Mucosa of gallbladder (tissue), 1 donor: ENCODE results near the gene DRAXIN. TPM values are rescaled to one million over a fixed set of nuclear protein-coding genes. Genes with fewer than 3 reads are reported as not detected.

Experiments
- DNase-seq: peaks from one replicate; pipeline ENCODE4 v3.0.0-alpha.2; 2020; ENCODE audit warnings: low spot score
- total RNA-seq: library from RNA; stranded (reverse); gene quantifications from one replicate; pipeline ENCODE4 v1.2.1, GENCODE V29; 2021
- donor health status: DM: no; HTN: no; CAD: no.

Gene DRAXIN
- total RNA-seq, 1 donor from 2014 or later, result 0.12 TPM

GRCh38 chr1:11688506-11688905 is 3.0 kb upstream of the DRAXIN start:
- no peak for DNase-seq

- no peak for DNase-seq
Measured at GRCh38 chr1:11690397-11691301, 861 bp upstream of the DRAXIN start.

GRCh38 chr1:11691928-11692711 is 610 bp downstream of the DRAXIN start:
- DNase-seq, result no peak

GRCh38 chr1:11693024-11693590 is 1.6 kb downstream of the DRAXIN start:
- no peak for DNase-seq

- no peak for DNase-seq
Measured at GRCh38 chr1:11693917-11694316, 2.4 kb downstream of the DRAXIN start.

- DNase-seq, result no peak
Measured at GRCh38 chr1:11695861-11696260, 4.4 kb downstream of the DRAXIN start.

GRCh38 chr1:11697188-11697892 is 5.8 kb downstream of the DRAXIN start:
- DNase-seq, result no peak

- no peak for DNase-seq
Measured at GRCh38 chr1:11697893-11698210, 6.3 kb downstream of the DRAXIN start.

- no peak for DNase-seq
Measured at GRCh38 chr1:11700601-11701467, 9.3 kb downstream of the DRAXIN start.

- DNase-seq, result no peak
Measured at GRCh38 chr1:11701551-11701961, 10.0 kb downstream of the DRAXIN start.

- DNase-seq, result no peak
Measured at GRCh38 chr1:11701981-11702803, 10.7 kb downstream of the DRAXIN start.

- no peak for DNase-seq
Measured at GRCh38 chr1:11703357-11704193, 12.1 kb downstream of the DRAXIN start.

- no peak for DNase-seq
Measured at GRCh38 chr1:11704194-11704529, 12.7 kb downstream of the DRAXIN start.

- DNase-seq, result no peak
Measured at GRCh38 chr1:11704691-11705475, 13.4 kb downstream of the DRAXIN start.

GRCh38 chr1:11705596-11705995 is 14.1 kb downstream of the DRAXIN start:
- DNase-seq, result no peak

- DNase-seq, result no peak
Measured at GRCh38 chr1:11706292-11706691, 14.8 kb downstream of the DRAXIN start.

GRCh38 chr1:11707621-11708276 is 16.2 kb downstream of the DRAXIN start:
- peak; percentile 57 for DNase-seq
